Cardiac muscle cell (in vitro differentiated cells and primary cell): ENCODE data around the gene ATP5PO. TPM values are rescaled to one million over a fixed set of nuclear protein-coding genes. Genes with fewer than 3 reads are reported as not detected.
"Not testable (repeated sequence)": the region's sequence is repeated elsewhere in the genome, so short reads cannot be mapped to it uniquely, and the experiment has no call there.

Experiments
- DNase-seq, 2 donors: peaks; one replicate each; pipeline versions ENCODE4 v3.0.0 to v3.0.0-alpha.2; 2010 to 2017; ENCODE audit warnings: low read depth in 1 of 2, low spot score in 1 of 2
- H3K27ac ChIP-seq: fragments of 200-600 bp; sonication (generic); 2 replicates; pipeline ENCODE4 v1.5.1; 2016
- H3K27me3 ChIP-seq: fragments of 200-600 bp; sonication (generic); 2 replicates; pipeline ENCODE4 v1.6.0; 2016; ENCODE audit warnings: control low read depth
- H3K36me3 ChIP-seq: fragments of 200-600 bp; sonication (generic); 2 replicates; pipeline ENCODE4 v1.5.1; 2016; ENCODE audit warnings: control low read depth
- H3K4me1 ChIP-seq: fragments of 200-600 bp; sonication (generic); 2 replicates; pipeline ENCODE4 v1.8.1; 2017; ENCODE audit warnings: low read depth, mild to moderate bottlenecking, mixed run types
- H3K4me3 ChIP-seq: fragments of 200-600 bp; sonication (generic); 2 replicates; pipeline ENCODE4 v1.5.1; 2016; ENCODE audit warnings: mild to moderate bottlenecking
- H3K9me3 ChIP-seq: fragments of 200-600 bp; sonication (generic); 2 replicates; pipeline ENCODE4 v1.5.1; 2017; ENCODE audit warnings: low read depth, mild to moderate bottlenecking, control low read depth
- CTCF ChIP-seq: IDR thresholded peaks from 2 replicates; pipeline ENCODE4 v1.5.1; 2012; ENCODE audit warnings: low read depth, mild to moderate bottlenecking, low read length
- polyA plus RNA-seq: library from polyadenylated mRNA; unstranded; fragments of >200 nt; fragmentation: Nextera tagmentation; extraction: Ambion mirVana; gene quantifications from 2 replicates; pipeline ENCODE4 v1.2.1, GENCODE V29; 2016
- total RNA-seq: library from RNA; depleted of rRNA; stranded (reverse); fragments of >200 nt; gene quantifications from 2 replicates; pipeline ENCODE4 v1.2.3, GENCODE V29; 2016

The ATP5PO gene
- total and polyA plus RNA-seq, 2 experiments from 2014 or later: 251 to 1,053 TPM

- Histone ChIP-seq H3K27ac (no peak overlapping the region), H3K27me3 (no peaks in the 10 kb centered on the region), H3K4me1 (no peaks in the 10 kb centered on the region), H3K4me3 (no peak overlapping the region), H3K9me3 (no peaks in the 10 kb centered on the region), H3K36me3 (no peaks in the 10 kb centered on the region)
- no peak for DNase-seq
- TF ChIP-seq CTCF: no peak
Observed at GRCh38 chr21:33865996-33866575, 49.5 kb downstream of the ATP5PO start.

DNA sequence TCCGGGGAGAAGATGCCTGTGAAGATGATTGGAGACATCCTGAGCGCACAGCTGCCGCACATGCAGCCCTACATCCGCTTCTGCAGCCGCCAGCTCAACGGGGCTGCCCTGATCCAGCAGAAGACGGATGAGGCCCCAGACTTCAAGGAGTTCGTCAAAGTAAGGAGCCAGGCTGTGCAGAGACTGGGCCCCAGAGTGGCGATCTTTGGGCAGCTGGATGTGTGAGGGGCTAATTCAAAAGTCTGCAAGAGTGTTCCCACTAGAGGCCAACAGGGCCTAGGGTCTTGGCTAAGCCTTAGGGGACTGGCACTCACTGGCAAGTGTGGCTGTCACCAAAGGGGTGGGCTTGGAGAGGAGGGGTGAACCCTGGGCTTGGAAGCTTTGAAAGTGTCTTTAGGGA lies 50.4 kb downstream of the ATP5PO start:
- no peak for TF ChIP-seq CTCF
- Histone ChIP-seq H3K27me3 (no peaks in the 10 kb centered on the region), H3K9me3 (no peaks in the 10 kb centered on the region), H3K4me1 (no peaks in the 10 kb centered on the region), H3K4me3 (no peak overlapping the region), H3K36me3 (no peaks in the 10 kb centered on the region), H3K27ac (no peak overlapping the region)
- DNase-seq: no peak

DNA sequence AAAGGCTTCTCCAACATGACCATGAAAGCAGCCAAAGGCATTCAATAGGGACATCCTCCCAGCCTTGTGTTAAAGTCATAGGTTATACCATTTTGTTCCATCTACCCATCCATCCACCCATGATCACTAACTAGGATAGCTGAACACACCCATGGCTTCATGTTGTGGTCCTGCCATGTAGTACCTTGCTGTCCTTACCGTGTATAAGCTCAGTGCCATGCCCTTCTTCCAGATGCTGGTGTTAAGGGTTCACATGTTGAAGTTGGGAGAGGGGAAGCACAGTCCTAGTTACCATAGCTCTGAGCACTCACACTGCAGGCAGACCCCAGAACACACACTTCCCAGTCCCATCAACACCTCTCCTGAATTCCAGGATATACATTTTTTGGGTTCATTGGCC lies 51.5 kb downstream of the ATP5PO start:
- Histone ChIP-seq H3K9me3 (no peaks in the 10 kb centered on the region), H3K27me3 (no peaks in the 10 kb centered on the region), H3K4me3 (no peak overlapping the region), H3K27ac (no peak overlapping the region), H3K36me3 (no peaks in the 10 kb centered on the region), H3K4me1 (no peaks in the 10 kb centered on the region)
- DNase-seq: no peak
- TF ChIP-seq CTCF: no peak

DNA sequence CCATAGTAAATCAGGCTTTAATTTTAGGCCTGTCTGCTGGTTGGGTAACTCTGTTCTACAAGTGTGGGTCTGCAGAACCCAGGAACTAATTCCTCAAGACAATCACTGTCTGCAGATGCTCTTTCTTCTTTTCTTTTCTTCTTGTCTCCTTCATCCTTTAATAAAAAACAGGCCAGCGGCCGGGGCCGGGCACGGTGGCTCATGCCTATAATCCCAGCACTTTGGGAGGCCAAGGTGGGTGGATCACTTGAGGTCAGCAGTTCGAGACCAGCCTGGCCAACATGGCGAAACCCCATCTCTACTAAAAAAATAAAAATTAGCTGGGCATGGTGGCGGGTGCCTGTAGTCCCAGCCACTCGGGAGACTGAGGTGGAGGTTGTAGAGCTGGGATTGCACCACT lies 52.4 kb downstream of the ATP5PO start:
- not testable (repeated sequence) for H3K4me3 ChIP-seq, H3K27ac ChIP-seq, H3K27me3 ChIP-seq, H3K9me3 ChIP-seq, H3K36me3 ChIP-seq, H3K4me1 ChIP-seq, DNase-seq

- H3K9me3 ChIP-seq: no peaks in the 10 kb centered on the region
- no peak for DNase-seq
- H3K4me1 ChIP-seq: no peaks in the 10 kb centered on the region
- no peak overlapping the region for H3K27ac ChIP-seq
- no peaks in the 10 kb centered on the region for H3K27me3 ChIP-seq
- no peak overlapping the region for H3K4me3 ChIP-seq
- no peaks in the 10 kb centered on the region for H3K36me3 ChIP-seq
- TF ChIP-seq CTCF: no peak
Observed at GRCh38 chr21:33861125-33861524, 54.5 kb downstream of the ATP5PO start.

DNA sequence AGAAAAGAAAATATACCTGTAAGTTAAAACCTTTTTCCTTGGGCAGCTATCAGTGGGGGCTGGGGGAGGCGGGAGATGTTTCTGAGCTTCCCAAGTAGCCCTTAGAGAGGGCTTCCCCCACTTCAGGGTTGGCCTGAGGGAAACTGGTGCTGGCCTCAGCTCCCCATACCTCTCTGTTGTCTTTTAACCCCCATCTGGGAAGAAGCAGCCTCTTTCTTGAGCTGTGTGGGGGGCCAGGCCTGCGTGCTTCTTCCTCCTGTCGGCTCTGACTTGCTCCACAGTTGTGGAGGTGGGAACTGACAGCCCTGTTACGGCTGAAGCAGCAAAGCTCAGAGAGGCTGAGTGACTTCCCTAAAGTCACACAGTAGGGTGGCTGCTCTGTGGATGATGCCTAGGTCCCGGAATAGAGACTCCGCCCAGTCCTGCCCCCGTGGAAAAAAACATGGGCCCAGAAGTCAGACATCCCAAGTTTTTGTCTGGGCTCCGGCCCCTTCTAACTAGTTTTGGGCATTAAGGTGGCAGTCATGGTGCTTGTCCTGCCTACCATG lies 55.2 kb downstream of the ATP5PO start:
- H3K4me3 ChIP-seq: no peak overlapping the region

More for the DNA sequence above, 55.2 kb downstream of the ATP5PO start:
- Histone ChIP-seq H3K27ac (no peak overlapping the region), H3K9me3 (no peaks in the 10 kb centered on the region), H3K4me1 (no peaks in the 10 kb centered on the region), H3K36me3 (no peaks in the 10 kb centered on the region), H3K27me3 (no peaks in the 10 kb centered on the region)
- no peak for DNase-seq
- no peak for TF ChIP-seq CTCF
